Activated CD4-positive, CD25-positive, alpha-beta regulatory T cell treated with anti-CD3 and anti-CD28 coated beads, Interleukin-2, amount 50 U/mL, for 72 hours (primary cell): Measurements from ENCODE around the gene TRIOBP.
"Not testable (repeated sequence)": the region's sequence is repeated elsewhere in the genome, so short reads cannot be mapped to it uniquely, and the experiment has no call there.

Experiments used
- DNase-seq: peaks from one replicate; pipeline ENCODE4 v3.0.0; 2021

Gene TRIOBP

DNA sequence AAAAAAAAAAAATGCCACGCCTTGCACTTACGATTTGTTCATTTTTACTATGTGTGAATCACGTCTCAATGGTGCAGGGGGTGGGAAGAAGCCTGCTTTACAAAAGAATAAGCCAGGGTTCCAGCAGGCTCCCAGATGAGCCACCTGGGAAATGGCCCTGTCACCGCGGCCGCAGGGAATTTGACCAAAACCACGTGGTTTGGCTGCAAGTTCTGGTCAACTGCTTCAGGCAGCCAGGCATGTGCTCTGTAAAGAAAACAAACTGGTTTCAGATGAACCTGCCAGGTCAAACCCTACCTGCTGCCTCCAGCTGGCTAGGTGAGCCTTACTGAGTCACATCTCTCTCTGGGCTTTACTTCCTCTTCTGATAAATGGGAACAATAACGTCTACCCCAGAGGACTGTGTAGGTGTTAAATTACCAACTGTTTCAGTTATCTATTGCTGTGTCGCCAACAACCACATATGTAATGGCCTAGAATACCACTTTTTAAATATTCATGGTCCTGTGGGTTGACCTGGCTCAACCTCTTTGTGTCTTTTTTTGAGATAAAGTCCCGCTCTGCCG lies 80.4 kb downstream of the TRIOBP start:
- DNase-seq, result no peak

DNA sequence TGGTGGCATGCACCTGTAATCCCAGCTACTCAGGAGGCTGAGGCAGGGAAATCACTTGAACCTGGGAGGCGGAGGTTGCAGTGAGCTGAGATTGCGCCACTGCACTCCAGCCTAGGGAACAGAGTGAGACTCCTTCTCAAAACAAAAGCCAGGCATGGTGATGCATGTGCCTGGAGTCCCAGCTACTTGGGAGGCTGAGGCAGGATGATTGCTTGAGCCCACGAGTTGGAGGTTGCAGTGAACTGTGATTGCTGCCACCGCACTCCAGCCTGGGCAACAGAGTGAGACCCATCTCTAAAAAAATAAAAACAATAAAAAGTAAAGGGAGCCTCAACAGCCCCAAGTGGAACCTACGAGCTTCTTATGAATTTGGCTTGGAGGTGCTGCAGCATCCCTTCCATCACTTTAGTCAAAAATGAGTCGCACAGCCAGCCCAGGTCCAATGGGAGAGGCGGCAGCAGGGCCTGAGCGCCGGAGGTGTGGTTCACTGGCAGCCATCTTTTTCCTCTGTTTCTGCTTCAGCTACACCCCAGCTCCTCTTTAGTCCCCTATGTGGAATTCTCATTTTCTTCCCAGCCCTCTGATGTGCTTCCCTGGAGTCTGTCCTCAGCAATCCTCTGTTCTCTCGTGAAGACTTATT lies 81.6 kb downstream of the TRIOBP start:
- no peak for DNase-seq

DNA sequence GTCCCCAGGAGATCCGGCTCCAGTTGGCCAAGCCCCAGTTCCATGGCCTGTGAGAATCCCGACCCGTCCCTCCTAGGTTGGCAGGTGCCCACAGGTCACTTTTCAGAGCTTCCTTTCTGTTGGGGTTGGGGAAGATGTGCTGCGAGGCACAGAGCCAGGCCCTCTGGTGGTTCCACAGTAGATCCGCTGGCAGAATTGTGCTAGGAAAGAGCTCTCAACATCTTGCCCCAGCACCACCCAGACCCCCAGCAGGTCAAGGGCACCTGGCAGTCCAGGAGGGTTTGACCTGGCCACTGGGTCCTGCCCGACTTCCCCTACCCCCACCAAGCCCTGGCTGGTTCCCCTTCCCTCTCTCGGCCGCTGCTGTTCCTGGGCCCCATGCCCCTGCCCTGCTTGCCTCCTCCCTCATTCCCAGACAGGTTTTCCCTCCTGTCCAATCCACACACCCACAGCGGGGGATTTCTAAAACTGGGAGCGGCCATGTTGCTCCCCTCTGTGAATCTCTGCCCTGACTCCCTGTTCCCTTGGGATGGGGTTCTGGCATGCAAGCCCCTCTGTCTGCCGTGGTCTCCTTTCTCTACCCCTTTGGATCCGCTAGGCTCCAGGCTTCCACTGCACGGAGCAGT lies 84.7 kb downstream of the TRIOBP start:
- DNase-seq, result no peak

GRCh38 chr22:37782340-37783168 lies 85.7 kb downstream of the TRIOBP start:
- DNase-seq, result no peak

DNA sequence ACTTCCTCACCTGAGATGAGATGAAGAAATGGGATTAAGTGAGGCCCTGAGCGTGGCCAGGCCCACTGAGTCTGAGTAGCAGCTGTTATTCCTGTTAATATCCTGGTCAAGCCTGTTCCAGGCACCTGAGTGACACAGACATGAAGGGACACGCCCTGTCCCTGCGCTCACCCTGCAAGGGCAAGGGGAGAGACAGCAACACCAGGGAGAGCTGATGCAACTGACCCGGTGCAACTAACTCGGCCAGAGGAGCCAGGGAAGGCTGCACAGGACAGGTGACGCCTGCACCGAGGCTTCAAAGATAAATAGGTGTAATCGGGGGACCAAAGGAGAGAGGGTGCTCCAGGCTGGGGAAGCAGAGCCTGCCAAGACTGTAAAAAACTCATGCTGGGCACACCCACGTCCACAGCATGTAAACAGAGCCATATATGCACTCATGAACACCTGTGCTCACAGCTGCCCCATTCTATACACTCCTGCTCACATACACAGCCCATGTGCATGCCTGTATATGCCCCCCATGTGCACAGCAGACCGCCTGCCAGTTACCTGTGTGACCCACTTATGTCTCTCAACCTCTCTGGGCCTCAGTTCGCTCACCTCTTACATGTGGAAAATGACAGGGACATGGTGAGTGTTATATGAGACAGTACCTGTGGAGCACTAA lies 88.1 kb downstream of the TRIOBP start:
- no peak for DNase-seq

- no peak for DNase-seq
Measured at GRCh38 chr22:37790234-37790633, 93.4 kb downstream of the TRIOBP start.

GRCh38 chr22:37792494-37792893 lies 95.6 kb downstream of the TRIOBP start:
- no peak for DNase-seq

DNA sequence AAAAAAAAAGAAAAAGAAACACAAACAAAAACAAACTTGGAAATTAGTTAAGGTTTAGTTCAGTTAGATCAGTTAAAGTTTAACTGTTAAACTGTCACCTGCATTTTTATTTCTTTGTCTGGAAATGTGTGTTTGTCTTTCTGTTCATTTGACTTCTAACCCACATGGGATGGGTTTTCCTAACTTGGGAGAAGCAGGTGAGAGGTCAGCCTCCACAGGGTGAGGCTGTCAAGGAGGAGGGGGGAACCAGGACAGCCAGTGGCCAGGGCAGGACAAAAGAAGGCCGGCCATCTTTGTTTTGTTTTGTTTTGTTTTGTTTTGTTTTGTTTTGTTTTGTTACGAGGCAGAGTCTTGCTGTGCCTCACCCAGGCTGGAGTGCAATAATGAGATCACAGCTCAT lies 97.5 kb downstream of the TRIOBP start:
- DNase-seq, result no peak

GRCh38 chr22:37796079-37796478 lies 99.2 kb downstream of the TRIOBP start:
- no peak for DNase-seq

DNA sequence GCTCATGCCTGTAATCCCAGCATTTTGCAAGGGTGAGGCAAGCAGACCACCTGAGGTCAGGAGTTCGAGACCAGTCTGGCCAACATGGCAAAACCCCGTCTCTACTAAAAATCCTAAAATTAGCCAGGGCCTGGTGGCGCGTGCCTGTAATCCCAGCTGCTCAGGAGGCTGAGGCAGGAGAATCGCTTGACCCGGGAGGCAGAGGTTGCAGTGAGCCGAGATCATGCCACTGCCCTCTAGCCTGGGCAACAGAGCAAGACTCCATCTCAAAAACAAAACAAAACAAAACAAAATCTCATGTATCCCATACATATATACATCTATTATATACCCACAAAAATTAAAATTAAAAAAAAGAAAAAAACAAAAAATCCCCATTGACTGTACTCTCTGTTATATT lies 100.4 kb downstream of the TRIOBP start:
- not testable (repeated sequence) for DNase-seq

DNA sequence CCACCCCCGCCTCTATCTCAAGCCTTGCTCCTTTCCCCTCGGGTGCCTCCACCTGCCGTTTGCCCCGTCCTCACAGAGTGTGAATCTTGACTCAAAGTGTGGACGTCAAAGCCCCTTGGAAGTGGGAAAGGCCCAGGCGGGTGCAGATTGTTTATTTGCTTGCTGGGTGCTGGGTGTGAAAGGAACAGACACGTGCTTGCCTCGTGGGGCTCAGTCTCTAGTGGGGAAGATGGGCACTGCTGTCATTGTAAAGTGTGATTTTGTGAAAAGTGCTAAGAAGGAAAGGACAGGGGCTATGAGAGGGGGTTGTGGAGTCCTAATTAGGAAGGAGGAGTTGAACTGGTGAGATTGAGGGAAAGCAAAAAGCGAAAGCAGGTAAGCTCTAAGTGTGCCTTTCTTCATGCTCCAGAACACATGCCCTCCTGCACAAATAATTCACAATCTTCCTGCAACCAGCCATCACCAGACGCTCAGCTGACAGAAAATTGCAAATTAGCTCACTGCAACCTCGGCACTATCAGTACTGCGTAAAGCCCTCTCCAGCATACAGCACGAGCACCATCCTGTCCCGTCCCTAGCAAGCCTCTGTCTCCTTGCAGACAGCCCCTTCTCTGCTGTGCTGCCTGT lies 101.1 kb downstream of the TRIOBP start:
- DNase-seq, result no peak

- not testable (repeated sequence) for DNase-seq
Measured at GRCh38 chr22:37799979-37800378, 103.1 kb downstream of the TRIOBP start.

DNA sequence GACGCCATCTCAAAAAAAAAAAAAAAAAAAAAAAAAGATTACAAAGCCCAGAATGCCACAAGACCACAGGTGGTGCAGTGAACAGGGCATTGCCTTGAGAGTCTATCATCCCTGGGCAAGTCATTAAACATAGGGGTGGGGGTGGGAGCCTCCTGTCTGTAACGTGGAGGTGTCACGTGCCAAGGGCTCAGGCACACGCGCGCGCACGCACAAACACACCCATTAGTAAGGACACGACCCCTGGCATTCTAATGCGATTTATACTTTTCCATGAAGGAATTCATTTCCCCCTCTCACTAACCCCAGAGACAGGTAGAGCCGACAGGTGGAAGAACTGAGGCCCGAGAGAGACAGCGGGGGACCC lies 105.1 kb downstream of the TRIOBP start:
- no peak for DNase-seq

DNA sequence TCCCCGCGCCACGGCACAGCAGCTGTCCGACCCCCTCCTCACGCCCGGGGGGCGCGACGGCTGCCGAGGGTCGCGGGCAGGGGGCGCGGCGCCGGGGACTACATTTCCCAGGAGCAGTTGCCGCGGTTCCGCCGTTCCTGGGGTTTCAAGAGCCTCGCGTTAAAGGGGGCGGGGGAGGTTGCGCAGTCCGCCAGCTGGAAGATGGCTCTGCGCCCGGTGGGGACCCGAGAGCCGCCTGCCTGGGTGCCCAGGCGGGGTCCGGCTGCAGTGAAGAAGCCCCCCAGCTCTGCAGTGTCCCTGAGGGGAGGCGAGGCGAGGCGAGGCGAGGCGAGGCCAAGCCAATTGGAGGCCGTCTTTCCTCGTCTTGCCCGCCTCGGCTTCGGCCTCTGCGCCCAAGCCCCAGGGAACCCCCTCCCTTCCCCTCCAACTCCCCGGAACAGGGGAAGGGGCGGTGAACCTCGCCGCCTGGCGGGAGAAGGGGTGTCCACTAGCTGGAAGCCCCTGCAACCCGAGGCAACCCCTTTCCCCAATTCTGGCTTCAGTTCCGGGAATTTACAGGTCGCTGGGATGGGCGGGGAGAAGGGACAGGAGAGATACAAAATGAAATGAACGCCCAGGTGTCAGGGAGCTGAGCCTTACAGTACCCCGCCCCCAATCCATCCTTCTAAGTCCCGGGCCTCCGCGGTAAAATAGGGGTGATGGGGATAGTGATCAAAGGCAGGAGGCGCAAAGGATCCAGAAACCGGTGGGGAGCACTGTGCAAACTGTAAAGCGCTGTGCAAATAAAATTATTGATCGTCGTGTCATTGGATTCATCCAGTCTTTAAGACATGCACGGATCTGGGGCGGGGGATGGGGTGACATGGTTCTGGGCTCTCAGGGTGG lies 105.7 kb downstream of the TRIOBP start:
- DNase-seq, result no peak

DNA sequence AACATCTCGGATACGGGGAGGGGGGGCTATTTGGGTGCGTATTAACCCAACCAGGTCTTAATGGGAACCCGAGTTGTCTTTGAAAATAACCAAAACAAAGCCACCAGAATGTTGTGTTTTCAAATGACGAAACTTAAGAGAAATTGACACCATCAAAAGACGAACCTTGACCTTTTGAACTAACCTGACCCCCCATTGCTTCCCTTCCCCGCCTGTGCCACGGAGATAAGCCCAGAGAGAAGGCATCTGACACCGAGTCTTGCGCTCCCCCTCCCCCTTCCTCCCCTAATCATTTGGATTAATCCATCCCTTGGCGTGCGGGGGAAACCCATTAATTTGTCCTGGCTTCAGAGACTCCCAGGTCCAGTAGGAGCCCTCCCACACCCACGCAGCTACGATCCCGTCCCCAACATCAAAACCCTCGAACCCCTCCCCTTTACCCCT lies 106.4 kb downstream of the TRIOBP start:
- DNase-seq, result no peak

GRCh38 chr22:37803639-37804351 lies 106.9 kb downstream of the TRIOBP start:
- DNase-seq, result no peak

GRCh38 chr22:37804352-37804880 lies 107.6 kb downstream of the TRIOBP start:
- no peak for DNase-seq

DNA sequence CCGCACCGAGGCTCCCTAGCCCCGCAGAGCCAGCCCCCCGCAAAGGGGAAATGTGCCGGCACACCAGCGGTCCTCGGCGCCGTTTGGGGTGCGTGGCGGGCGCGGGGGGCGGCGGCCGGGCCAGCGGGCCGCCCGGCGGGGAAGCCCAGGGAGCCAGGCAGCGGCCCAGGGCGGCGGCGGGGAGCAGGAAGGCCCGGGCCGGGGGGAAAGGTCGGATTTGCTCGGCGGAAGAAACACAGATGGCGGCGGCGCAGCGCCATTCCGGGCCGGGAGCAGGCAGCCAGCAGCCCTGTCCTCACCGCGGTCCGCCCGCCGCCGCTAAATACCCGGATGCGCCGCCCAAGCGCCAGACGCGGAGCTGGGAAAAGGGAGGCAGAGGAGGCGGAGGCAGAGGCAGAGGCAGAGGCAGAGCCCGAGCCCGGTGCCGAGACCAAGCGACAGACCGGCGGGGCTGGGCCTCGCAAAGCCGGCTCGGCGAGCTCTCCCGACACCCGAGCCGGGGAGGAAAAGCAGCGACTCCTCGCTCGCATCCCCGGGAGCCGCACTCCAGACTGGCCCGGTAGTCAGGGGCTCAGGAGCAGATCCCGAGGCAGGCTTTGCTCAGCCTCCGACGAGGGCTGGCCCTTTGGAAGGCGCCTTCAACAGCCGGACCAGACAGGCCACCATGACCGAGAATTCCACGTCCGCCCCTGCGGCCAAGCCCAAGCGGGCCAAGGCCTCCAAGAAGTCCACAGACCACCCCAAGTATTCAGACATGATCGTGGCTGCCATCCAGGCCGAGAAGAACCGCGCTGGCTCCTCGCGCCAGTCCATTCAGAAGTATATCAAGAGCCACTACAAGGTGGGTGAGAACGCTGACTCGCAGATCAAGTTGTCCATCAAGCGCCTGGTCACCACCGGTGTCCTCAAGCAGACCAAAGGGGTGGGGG lies 108.3 kb downstream of the TRIOBP start:
- DNase-seq, result peak; percentile 71

DNA sequence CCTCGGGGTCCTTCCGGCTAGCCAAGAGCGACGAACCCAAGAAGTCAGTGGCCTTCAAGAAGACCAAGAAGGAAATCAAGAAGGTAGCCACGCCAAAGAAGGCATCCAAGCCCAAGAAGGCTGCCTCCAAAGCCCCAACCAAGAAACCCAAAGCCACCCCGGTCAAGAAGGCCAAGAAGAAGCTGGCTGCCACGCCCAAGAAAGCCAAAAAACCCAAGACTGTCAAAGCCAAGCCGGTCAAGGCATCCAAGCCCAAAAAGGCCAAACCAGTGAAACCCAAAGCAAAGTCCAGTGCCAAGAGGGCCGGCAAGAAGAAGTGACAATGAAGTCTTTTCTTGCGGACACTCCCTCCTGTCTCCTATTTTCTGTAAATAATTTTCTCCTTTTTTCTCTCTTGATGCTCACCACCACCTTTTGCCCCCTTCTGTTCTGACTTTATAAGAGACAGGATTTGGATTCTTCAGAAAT lies 109.0 kb downstream of the TRIOBP start:
- no peak for DNase-seq
